Naive thymus-derived CD4-positive, alpha-beta T cell (primary cell): ENCODE results near the gene SPATA9. TPM values are rescaled to one million over a fixed set of nuclear protein-coding genes. Genes with fewer than 3 reads are reported as not detected.
"Not testable (repeated sequence)": the region's sequence is repeated elsewhere in the genome, so short reads cannot be mapped to it uniquely, and the experiment has no call there.

ENCODE experiments used
- ATAC-seq: fragments of 150-1000 bp; cut with Tn5 transposase; 2 replicates; pipeline ENCODE4 v1.10.0; 2021; ENCODE audit warnings: mild to moderate bottlenecking, moderate library complexity
- CTCF ChIA-PET: fragments of 350-600 bp; sonication (Branson Sonifier 250); formaldehyde crosslinking; loops from one replicate; lab custom pipeline; 2021; ENCODE audit warnings: antibody characterized with exemption; lab: Charles Lee
- POLR2A ChIA-PET: fragments of 350-600 bp; sonication (Branson Sonifier 250); formaldehyde crosslinking; loops from one replicate; lab custom pipeline; 2021; ENCODE audit warnings: antibody characterized with exemption, inconsistent platforms; lab: Charles Lee
- DNase-seq, 9 donors: peaks; one replicate each; pipeline versions ENCODE4 v3.0.0 to v3.0.0-alpha.2; 2020 to 2022; ENCODE audit warnings: mixed read lengths in 1 of 9
- H3K27ac ChIP-seq: one replicate; pipeline ENCODE4 v1.7.0; 2013; ENCODE audit warnings: mild to moderate bottlenecking, low read depth, low read length, moderate library complexity
- H3K27me3 ChIP-seq, 2 donors: one replicate each; pipeline ENCODE4 v1.7.0; 2013; ENCODE audit warnings: low read length in 2 of 2, mild to moderate bottlenecking in 2 of 2, moderate library complexity in 2 of 2; ENCODE audit not compliant: control insufficient read depth in 2 of 2, insufficient read depth in 2 of 2
- H3K36me3 ChIP-seq, 3 experiments: 1 replicate in 2 of 3; 2 replicates in 1 of 3; pipeline ENCODE4 v1.7.0; 2013; ENCODE audit warnings: low read length in 3 of 3, mild to moderate bottlenecking in 3 of 3, moderate library complexity in 1 of 3; ENCODE audit not compliant: insufficient read depth in 3 of 3, control insufficient read depth in 2 of 3
- H3K4me1 ChIP-seq, 2 donors: one replicate each; pipeline ENCODE4 v1.7.0; 2013; ENCODE audit warnings: low read length in 2 of 2, mild to moderate bottlenecking in 2 of 2, moderate library complexity in 1 of 2; ENCODE audit not compliant: control insufficient read depth in 2 of 2, insufficient read depth in 2 of 2
- H3K4me3 ChIP-seq: 2 replicates; pipeline ENCODE4 v1.7.0; 2013; ENCODE audit warnings: mild to moderate bottlenecking, low read length
- H3K9me3 ChIP-seq, 3 experiments: 1 replicate in 2 of 3; 2 replicates in 1 of 3; pipeline ENCODE4 v1.7.0; 2013; ENCODE audit warnings: low read length in 3 of 3; ENCODE audit not compliant: control insufficient read depth in 2 of 3
- H3K27ac Mint-ChIP-seq, 9 donors: one replicate each; pipeline ENCODE4 v1.8.0; 2020 to 2022; ENCODE audit warnings: mixed read lengths in 9 of 9, mild to moderate bottlenecking in 8 of 9, moderate library complexity in 5 of 9, inconsistent platforms in 2 of 9
- H3K27me3 Mint-ChIP-seq, 5 donors: one replicate each; pipeline ENCODE4 v1.8.0; 2021 to 2022; ENCODE audit warnings: mixed read lengths in 5 of 5, mild to moderate bottlenecking in 1 of 5
- H3K36me3 Mint-ChIP-seq, 5 donors: one replicate each; pipeline ENCODE4 v1.8.0; 2020 to 2022; ENCODE audit warnings: mixed read lengths in 5 of 5, mild to moderate bottlenecking in 3 of 5, inconsistent platforms in 1 of 5
- H3K4me1 Mint-ChIP-seq, 7 donors: one replicate each; pipeline ENCODE4 v1.8.0; 2020 to 2022; ENCODE audit warnings: mixed read lengths in 7 of 7, mild to moderate bottlenecking in 3 of 7, inconsistent platforms in 1 of 7
- H3K4me3 Mint-ChIP-seq, 10 donors: one replicate each; pipeline ENCODE4 v1.8.0; 2020 to 2022; ENCODE audit warnings: mild to moderate bottlenecking in 10 of 10, mixed read lengths in 10 of 10, moderate library complexity in 6 of 10, inconsistent platforms in 2 of 10
- H3K9me3 Mint-ChIP-seq, 11 donors: one replicate each; pipeline ENCODE4 v1.8.0; 2020 to 2022; ENCODE audit warnings: mixed read lengths in 11 of 11, mild to moderate bottlenecking in 4 of 11, inconsistent platforms in 1 of 11, moderate library complexity in 1 of 11
- intact Hi-C, 2 donors: fragments of 100-400 bp; cut with micrococcal nuclease; formaldehyde crosslinking; loops; one replicate each; pipeline ENCODE4 v1.15.1; 2023
- polyA plus RNA-seq, 2 donors: library from polyadenylated mRNA; unstranded; fragments of 300-500 nt; fragmentation: Illumina TruSeq; gene quantifications; one replicate each; pipeline ENCODE4 v1.2.3, GENCODE V29; 2021
- total RNA-seq, 6 experiments: library from RNA in 5 of 6; stranded (reverse) in 5 of 6; gene quantifications; 1 replicate in 5 of 6; 2 replicates in 1 of 6; pipeline ENCODE4 v1.2.3 and lab custom pipeline; 2021 to 2026

SPATA9 gene
- total and polyA plus RNA-seq, 7 experiments from 2014 or later: 0.66 TPM; not detected in 6

DNA sequence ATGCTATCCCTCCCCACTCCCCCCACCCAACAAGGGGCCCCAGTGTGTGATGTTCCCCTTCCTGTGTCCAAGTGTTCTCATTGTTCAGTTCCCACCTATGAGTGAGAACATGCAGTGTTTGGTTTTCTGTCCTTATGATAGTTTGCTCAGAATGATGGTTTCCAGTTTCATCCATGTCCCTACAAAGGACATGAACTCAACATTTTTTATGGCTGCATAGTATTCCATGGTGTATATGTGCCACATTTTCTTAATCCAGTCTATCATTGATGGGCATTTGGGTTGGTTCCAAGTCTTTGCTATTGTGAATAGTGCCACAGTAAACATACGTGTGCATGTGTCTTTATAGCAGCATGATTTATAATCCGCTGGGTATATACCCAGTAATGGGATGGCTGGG, 49.8 kb downstream of the SPATA9 start:
- Mint-ChIP-seq H3K4me1 (peaks cover 15 to 52% (median 35%) of the 10 kb centered on the region in 7 donors), H3K27ac (peak overlapping the region in 6 of 9 donors; percentile 38 to 96 (median 94)), H3K9me3 (peaks cover 0 to 16% (median 2%) of the 10 kb centered on the region in 11 donors), H3K27me3 (peaks cover 0 to 10% (median 0%) of the 10 kb centered on the region in 5 donors), H3K36me3 (peaks cover 0 to 24% (median 0%) of the 10 kb centered on the region in 5 donors), H3K4me3 (peak overlapping the region in 1 of 10 donors; percentile 68)
- not testable (repeated sequence) for H3K27me3 ChIP-seq, ATAC-seq, H3K4me3 ChIP-seq, DNase-seq, H3K27ac ChIP-seq, H3K36me3 ChIP-seq, H3K9me3 ChIP-seq
- intact Hi-C loops: loop anchor here (1.0 to 10.0 kb wide), 6 partner anchors 11 to 1518 kb away; partner anchors contain the start of genes RFESD (in 2 of the 2), ARSK (in 1 of the 2), LNPEP (in 1 of the 2) and SKIC3 (in 1 of the 2)
- ChIA-PET POLR2A (interaction anchor here (2.3 to 2.4 kb wide), 2 partner anchors 11 to 12 kb away, joined by 10 to 69 read pairs; no protein-coding TSS in a partner anchor), CTCF (interaction anchor here (1.7 to 2.1 kb wide), 3 partner anchors 10 to 78 kb away, joined by 8 to 12 read pairs (median 9); partner anchors contain the start of genes ARSK and SKIC3)
- H3K4me1 ChIP-seq: peaks cover 6 to 24% of the 10 kb centered on the region in 2 donors

- Mint-ChIP-seq H3K27ac (peak overlapping the region; percentile 90 to 99 (median 94)), H3K4me1 (peaks cover 15 to 52% (median 35%) of the 10 kb centered on the region in 7 donors), H3K9me3 (peaks cover 0 to 16% (median 2%) of the 10 kb centered on the region in 11 donors), H3K36me3 (peaks cover 0 to 24% (median 0%) of the 10 kb centered on the region in 5 donors), H3K4me3 (peak overlapping the region; percentile 21 to 79 (median 69)), H3K27me3 (peaks cover 0 to 10% (median 0%) of the 10 kb centered on the region in 5 donors)
- peak overlapping the region; percentile 8 for H3K4me3 ChIP-seq
- ATAC-seq (peak; percentile 98), DNase-seq (peak; percentile 27 to 86 (median 79))
- H3K4me1 ChIP-seq: peaks cover 6 to 24% of the 10 kb centered on the region in 2 donors
- H3K27ac ChIP-seq: peak overlapping the region; percentile 65
- ChIA-PET CTCF (interaction anchor here (0.6 to 2.1 kb wide), 7 partner anchors 9 to 215 kb away, joined by 3 to 14 read pairs (median 9); partner anchors contain the start of genes ARSK, RFESD and SKIC3), POLR2A (interaction anchor here (1.0 to 2.4 kb wide), 8 partner anchors 9 to 176 kb away, joined by 3 to 69 read pairs (median 9); partner anchors contain the start of genes ARSK, RFESD and SKIC3)
- H3K36me3 ChIP-seq: no peaks in the 10 kb centered on the region
- intact Hi-C loops: loop anchor here (1.0 to 10.0 kb wide), 6 partner anchors 10 to 1517 kb away; partner anchors contain the start of genes RFESD (in 2 of the 2), ARSK (in 1 of the 2), LNPEP (in 1 of the 2) and SKIC3 (in 1 of the 2)
- H3K9me3 ChIP-seq: no peaks in the 10 kb centered on the region
- H3K27me3 ChIP-seq: no peaks in the 10 kb centered on the region
Observed at GRCh38 chr5:95631991-95632675, 50.7 kb downstream of the SPATA9 start.

GRCh38 chr5:95631255-95631958, 51.4 kb downstream of the SPATA9 start:
- peaks cover 0 to 24% (median 0%) of the 10 kb centered on the region in 5 donors for H3K36me3 Mint-ChIP-seq
- peaks cover 0 to 16% (median 2%) of the 10 kb centered on the region in 11 donors for H3K9me3 Mint-ChIP-seq
- ATAC-seq: no peak
- peaks cover 0 to 9% (median 0%) of the 10 kb centered on the region in 5 donors for H3K27me3 Mint-ChIP-seq
- peaks cover 15 to 52% (median 35%) of the 10 kb centered on the region in 7 donors for H3K4me1 Mint-ChIP-seq
- POLR2A ChIA-PET: interaction anchor here (1.0 to 2.4 kb wide), 9 partner anchors 9 to 177 kb away, joined by 3 to 69 read pairs (median 8); partner anchors contain the start of genes ARSK, RFESD and SKIC3
- Histone ChIP-seq H3K27me3 (no peaks in the 10 kb centered on the region), H3K4me1 (peaks cover 6 to 24% of the 10 kb centered on the region in 2 donors), H3K9me3 (no peaks in the 10 kb centered on the region), H3K36me3 (no peaks in the 10 kb centered on the region), H3K27ac (peak overlapping the region; percentile 65), H3K4me3 (no peak overlapping the region)
- CTCF ChIA-PET: interaction anchor here (0.6 to 2.1 kb wide), 7 partner anchors 9 to 215 kb away, joined by 3 to 14 read pairs (median 9); partner anchors contain the start of genes ARSK, RFESD and SKIC3
- no peak for DNase-seq
- intact Hi-C loops: loop anchor here in 1 of 2 donors (10.0 kb wide), 1 partner anchor 1517 kb away; a partner anchor contains a TSS
- peak overlapping the region; percentile 90 to 99 (median 94) for H3K27ac Mint-ChIP-seq
- peak overlapping the region in 9 of 10 donors; percentile 21 to 79 (median 60) for H3K4me3 Mint-ChIP-seq

DNA sequence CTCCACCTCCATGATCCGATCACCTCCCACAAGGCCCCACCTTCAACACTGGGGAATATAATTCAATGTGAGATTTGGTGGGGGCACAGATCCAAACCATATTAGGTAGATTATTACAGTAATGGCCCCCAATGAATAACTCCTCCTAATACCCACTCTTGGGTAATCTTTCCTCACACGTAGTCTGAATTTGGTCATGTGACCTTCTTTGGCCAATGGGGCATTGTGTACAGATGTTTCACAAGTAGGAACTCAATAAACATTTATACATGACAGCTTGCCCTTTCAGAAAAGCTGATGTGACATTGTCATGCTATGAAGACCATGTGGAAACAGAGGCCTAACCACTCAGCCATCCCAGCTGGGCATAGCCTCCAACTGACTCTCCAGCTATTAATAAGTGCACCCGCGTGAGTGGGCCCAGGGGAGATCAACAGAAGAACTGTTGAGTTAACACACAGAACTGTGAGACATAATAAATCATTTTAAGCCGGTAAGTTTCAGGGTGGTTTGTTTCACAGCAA, 52.3 kb downstream of the SPATA9 start:
- H3K4me1 Mint-ChIP-seq: peaks cover 15 to 52% (median 35%) of the 10 kb centered on the region in 7 donors
- no peak for ATAC-seq
- DNase-seq: no peak
- peaks cover 0 to 16% (median 2%) of the 10 kb centered on the region in 11 donors for H3K9me3 Mint-ChIP-seq
- peaks cover 0 to 24% (median 0%) of the 10 kb centered on the region in 5 donors for H3K36me3 Mint-ChIP-seq
- H3K9me3 ChIP-seq: no peaks in the 10 kb centered on the region
- ChIA-PET POLR2A (interaction anchor here (1.3 to 2.4 kb wide), 5 partner anchors 8 to 151 kb away, joined by 3 to 69 read pairs (median 10); partner anchors contain the start of genes ARSK and SKIC3), CTCF (interaction anchor here (1.9 to 2.1 kb wide), 2 partner anchors 8 to 16 kb away, joined by 10 to 14 read pairs; partner anchors contain the start of gene RFESD)
- H3K27me3 Mint-ChIP-seq: peaks cover 0 to 10% (median 0%) of the 10 kb centered on the region in 5 donors
- H3K4me1 ChIP-seq: peaks cover 6 to 24% of the 10 kb centered on the region in 2 donors
- H3K27ac Mint-ChIP-seq: peak overlapping the region in 7 of 9 donors; percentile 17 to 75 (median 56)
- no peaks in the 10 kb centered on the region for H3K27me3 ChIP-seq
- intact Hi-C loops: loop anchor here in 1 of 2 donors (10.0 kb wide), 1 partner anchor 1516 kb away; a partner anchor contains a TSS
- no peak overlapping the region for H3K4me3 ChIP-seq
- no peak overlapping the region for H3K4me3 Mint-ChIP-seq
- no peaks in the 10 kb centered on the region for H3K36me3 ChIP-seq
- H3K27ac ChIP-seq: no peak overlapping the region

- Mint-ChIP-seq H3K27me3 (peaks cover 0 to 11% (median 0%) of the 10 kb centered on the region in 5 donors), H3K9me3 (peaks cover 0 to 18% (median 2%) of the 10 kb centered on the region in 11 donors), H3K36me3 (peaks cover 0 to 28% (median 0%) of the 10 kb centered on the region in 5 donors), H3K4me1 (peaks cover 15 to 56% (median 43%) of the 10 kb centered on the region in 7 donors), H3K4me3 (no peak overlapping the region), H3K27ac (no peak overlapping the region)
- POLR2A ChIA-PET: no interaction called here
- Histone ChIP-seq H3K9me3 (no peaks in the 10 kb centered on the region), H3K27ac (no peak overlapping the region), H3K4me1 (peaks cover 6 to 29% of the 10 kb centered on the region in 2 donors), H3K36me3 (no peaks in the 10 kb centered on the region), H3K27me3 (no peaks in the 10 kb centered on the region), H3K4me3 (no peak overlapping the region)
- DNase-seq (no peak), ATAC-seq (no peak)
- CTCF ChIA-PET: interaction anchor here (0.6 kb wide), 1 partner anchor 179 kb away, joined by 3 read pairs; no protein-coding TSS in a partner anchor
- intact Hi-C loops: no loop called here
Observed at GRCh38 chr5:95628933-95629332, 53.9 kb downstream of the SPATA9 start.
